Muscle layer of colon (tissue), 2 donors: ENCODE results near the gene NFKBIZ.

Experiments
- H3K27ac ChIP-seq: one replicate; pipeline ENCODE4 v1.7.0; 2013; ENCODE audit warnings: low read depth, mild to moderate bottlenecking, low read length, moderate library complexity
- H3K27me3 ChIP-seq, 2 donors: one replicate each; pipeline ENCODE4 v1.7.0; 2013; ENCODE audit warnings: low read length in 2 of 2, mild to moderate bottlenecking in 2 of 2; ENCODE audit not compliant: insufficient read depth in 2 of 2, control insufficient read depth in 1 of 2
- H3K36me3 ChIP-seq: one replicate; pipeline ENCODE4 v1.7.0; 2013; ENCODE audit warnings: mild to moderate bottlenecking, low read length; ENCODE audit not compliant: insufficient read depth
- H3K4me1 ChIP-seq: one replicate; pipeline ENCODE4 v1.7.0; 2013; ENCODE audit warnings: mild to moderate bottlenecking, low read length; ENCODE audit not compliant: insufficient read depth
- H3K4me3 ChIP-seq, 2 donors: one replicate each; pipeline ENCODE4 v1.7.0; 2013; ENCODE audit warnings: low read length in 2 of 2, low read depth in 1 of 2, mild to moderate bottlenecking in 1 of 2, moderate library complexity in 1 of 2
- H3K9ac ChIP-seq: one replicate; pipeline ENCODE4 v1.7.0; 2013; ENCODE audit warnings: low read length
- H3K9me3 ChIP-seq: one replicate; pipeline ENCODE4 v1.7.0; 2013; ENCODE audit warnings: mild to moderate bottlenecking, low read length
- donor health status: abdominal sarcoma.
- donor health status: Adenocarcinoma of cecum.

The NFKBIZ gene

DNA sequence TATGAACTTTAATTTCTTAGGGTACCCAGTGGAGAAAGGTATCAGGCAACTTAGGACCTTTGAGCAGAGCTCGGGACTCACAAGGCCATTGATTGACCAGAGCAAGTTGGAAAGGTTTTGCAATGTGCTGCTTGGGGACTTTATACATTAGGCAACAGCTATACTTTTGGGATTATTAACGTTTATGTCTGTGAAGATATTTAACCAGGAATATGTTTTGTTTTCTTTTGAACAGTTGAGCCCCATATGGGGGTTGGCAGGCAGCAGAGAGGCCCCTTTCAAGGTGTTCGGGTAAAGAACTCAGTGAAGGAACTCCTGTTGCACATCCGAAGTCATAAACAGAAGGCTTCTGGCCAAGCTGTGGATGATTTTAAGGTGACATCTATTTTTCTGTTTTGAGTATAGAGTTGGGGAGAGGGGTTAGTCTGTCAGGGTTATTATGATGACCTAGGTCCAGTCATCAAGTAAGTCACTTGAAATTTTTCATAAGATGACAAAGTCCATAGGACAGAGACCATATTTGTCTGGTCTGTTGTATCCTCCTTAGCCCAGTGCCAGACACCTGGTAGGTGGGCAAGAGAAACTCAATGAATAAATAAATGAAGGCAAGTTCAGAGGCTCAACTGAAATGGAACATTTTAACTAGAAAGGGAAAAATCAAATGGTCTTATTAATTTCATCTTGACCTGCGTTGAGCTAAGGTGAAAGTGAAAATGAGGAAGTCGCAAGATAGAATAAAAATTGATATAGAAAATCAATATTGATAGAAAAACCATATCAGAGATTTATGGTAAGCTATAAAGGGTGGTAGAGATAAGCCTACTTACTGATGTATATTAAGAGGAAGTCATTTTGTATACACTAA is 2.8 kb downstream of the NFKBIZ start:
- peaks cover 23% of the 10 kb centered on the region for H3K4me1 ChIP-seq
- peak overlapping the region; percentile 57 for H3K27ac ChIP-seq
- no peaks in the 10 kb centered on the region for H3K9me3 ChIP-seq
- H3K27me3 ChIP-seq, result no peaks in the 10 kb centered on the region
- H3K4me3 ChIP-seq, result peak overlapping the region in 1 of 2 donors; percentile 73
- H3K9ac ChIP-seq, result peak overlapping the region; percentile 92
- H3K36me3 ChIP-seq, result peaks cover 58% of the 10 kb centered on the region

DNA sequence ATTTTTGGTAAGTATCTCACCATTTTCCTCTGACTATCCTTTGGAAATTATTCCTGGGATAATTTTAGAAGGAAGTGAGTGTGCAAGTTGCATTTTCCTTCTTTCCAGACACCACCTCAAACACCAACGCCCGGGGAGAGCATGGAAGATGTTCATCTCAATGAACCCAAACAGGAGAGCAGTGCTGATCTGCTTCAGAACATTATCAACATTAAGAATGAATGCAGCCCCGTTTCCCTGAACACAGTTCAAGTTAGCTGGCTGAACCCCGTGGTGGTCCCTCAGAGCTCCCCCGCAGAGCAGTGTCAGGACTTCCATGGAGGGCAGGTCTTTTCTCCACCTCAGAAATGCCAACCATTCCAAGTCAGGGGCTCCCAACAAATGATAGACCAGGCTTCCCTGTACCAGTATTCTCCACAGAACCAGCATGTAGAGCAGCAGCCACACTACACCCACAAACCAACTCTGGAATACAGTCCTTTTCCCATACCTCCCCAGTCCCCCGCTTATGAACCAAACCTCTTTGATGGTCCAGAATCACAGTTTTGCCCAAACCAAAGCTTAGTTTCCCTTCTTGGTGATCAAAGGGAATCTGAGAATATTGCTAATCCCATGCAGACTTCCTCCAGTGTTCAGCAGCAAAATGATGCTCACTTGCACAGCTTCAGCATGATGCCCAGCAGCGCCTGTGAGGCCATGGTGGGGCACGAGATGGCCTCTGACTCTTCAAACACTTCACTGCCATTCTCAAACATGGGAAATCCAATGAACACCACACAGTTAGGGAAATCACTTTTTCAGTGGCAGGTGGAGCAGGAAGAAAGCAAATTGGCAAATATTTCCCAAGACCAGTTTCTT is 3.9 kb downstream of the NFKBIZ start:
- Histone ChIP-seq H3K4me3 (no peak overlapping the region), H3K36me3 (peaks cover 69% of the 10 kb centered on the region), H3K27me3 (no peaks in the 10 kb centered on the region), H3K27ac (no peak overlapping the region), H3K4me1 (peaks cover 17% of the 10 kb centered on the region), H3K9me3 (no peaks in the 10 kb centered on the region), H3K9ac (no peak overlapping the region)

DNA sequence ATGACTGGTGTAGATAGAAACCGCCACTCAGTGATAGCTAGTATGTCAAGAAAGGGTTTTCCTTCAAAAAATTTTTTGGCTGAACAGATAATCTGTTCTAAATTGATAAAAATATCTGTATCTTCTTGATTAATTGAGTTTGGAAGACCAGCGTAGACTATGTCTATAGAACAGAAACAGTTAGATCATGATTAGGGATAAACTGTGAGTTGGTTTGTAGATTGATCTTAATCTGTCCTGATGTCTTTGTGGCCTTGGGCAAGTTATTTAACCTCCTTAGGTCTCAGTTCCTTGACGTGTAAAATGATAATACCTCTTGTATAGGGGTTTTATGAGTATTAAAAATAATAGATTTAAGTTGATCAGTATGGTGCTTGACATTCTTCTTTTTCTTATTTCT is 4.7 kb downstream of the NFKBIZ start:
- Histone ChIP-seq H3K9ac (no peak overlapping the region), H3K9me3 (no peaks in the 10 kb centered on the region), H3K4me1 (peaks cover 11% of the 10 kb centered on the region), H3K4me3 (no peak overlapping the region), H3K27me3 (no peaks in the 10 kb centered on the region), H3K36me3 (peaks cover 73% of the 10 kb centered on the region), H3K27ac (no peak overlapping the region)

DNA sequence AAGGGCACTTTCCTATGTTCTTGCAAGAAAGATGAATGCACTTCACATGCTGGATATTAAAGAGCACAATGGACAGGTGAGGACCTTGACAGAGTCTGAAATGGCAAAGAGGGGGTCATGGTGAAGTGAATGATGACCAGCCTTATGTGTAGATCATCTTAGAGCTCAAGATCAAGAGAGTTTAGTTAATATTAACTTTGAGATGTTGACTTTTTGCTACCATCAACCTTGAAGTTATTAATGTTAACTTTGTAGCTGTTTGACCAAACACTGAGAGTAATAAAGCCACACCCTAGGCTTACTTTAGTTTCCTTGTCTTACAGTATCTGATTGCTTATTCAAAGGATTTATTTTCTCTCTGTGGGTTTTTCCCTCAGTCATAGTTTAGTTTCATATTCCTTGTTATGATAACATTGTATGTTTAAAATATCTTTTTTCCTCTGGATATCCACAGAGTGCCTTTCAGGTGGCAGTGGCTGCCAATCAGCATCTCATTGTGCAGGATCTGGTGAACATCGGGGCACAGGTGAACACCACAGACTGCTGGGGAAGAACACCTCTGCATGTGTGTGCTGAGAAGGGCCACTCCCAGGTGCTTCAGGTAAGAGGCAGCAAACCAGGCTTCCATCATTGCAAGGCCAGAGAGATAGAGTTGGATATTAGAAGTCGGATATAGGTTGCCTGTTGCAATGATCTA is 5.4 kb downstream of the NFKBIZ start:
- H3K36me3 ChIP-seq, result peaks cover 81% of the 10 kb centered on the region
- no peak overlapping the region for H3K4me3 ChIP-seq
- no peak overlapping the region for H3K27ac ChIP-seq
- H3K4me1 ChIP-seq, result peaks cover 11% of the 10 kb centered on the region
- no peaks in the 10 kb centered on the region for H3K27me3 ChIP-seq
- no peak overlapping the region for H3K9ac ChIP-seq
- H3K9me3 ChIP-seq, result no peaks in the 10 kb centered on the region

DNA sequence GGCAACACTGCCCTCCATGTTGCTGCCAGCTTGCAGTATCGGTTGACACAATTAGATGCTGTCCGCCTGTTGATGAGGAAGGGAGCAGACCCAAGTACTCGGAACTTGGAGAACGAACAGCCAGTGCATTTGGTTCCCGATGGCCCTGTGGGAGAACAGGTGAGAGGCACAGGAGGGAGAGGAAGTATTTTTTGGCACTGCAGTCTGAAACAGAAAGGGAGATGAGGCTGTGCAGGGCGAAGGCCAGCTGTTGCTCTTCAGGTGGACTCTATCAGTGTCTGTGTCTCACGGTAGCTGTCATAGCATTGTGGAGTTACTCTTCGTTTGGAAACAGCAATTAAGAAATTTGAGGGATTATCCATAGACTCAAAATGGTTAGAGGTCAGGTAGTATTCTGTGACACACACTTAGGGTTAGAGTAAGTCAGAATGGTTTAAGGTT is 8.0 kb downstream of the NFKBIZ start:
- Histone ChIP-seq H3K4me3 (no peak overlapping the region), H3K9ac (no peak overlapping the region), H3K9me3 (no peaks in the 10 kb centered on the region), H3K27ac (no peak overlapping the region), H3K4me1 (peaks cover under 1% of the 10 kb centered on the region), H3K36me3 (peaks cover 84% of the 10 kb centered on the region), H3K27me3 (no peaks in the 10 kb centered on the region)

DNA sequence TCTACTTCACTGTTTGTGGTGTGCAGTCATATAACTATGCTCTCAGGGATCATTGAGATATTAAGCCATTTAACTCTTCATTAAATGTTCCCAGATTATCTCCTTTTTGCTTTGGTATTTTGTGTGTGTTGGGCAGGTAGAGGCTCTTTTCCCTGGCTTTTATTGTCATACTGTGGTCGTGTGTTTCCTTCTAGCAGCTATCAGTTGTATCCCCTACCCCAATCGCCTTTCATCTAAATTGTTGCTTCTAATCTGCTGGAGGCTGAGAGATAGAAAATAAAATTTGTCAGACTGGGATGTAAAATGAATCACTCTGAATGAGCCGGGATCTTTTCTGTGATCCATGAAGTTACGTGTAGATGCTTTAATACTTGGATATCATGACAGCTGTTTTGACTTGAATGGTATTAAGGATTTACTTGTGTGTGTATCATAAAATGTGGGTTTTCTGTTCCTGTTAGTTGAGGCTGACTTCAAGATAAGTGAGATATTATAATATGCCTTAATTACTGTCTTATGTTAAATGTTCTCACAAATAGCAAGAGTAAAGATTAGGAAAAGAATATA is 9.2 kb downstream of the NFKBIZ start:
- Histone ChIP-seq H3K27ac (no peak overlapping the region), H3K4me3 (no peak overlapping the region), H3K9ac (no peak overlapping the region), H3K9me3 (no peaks in the 10 kb centered on the region), H3K36me3 (peaks cover 72% of the 10 kb centered on the region), H3K27me3 (no peaks in the 10 kb centered on the region), H3K4me1 (no peaks in the 10 kb centered on the region)

DNA sequence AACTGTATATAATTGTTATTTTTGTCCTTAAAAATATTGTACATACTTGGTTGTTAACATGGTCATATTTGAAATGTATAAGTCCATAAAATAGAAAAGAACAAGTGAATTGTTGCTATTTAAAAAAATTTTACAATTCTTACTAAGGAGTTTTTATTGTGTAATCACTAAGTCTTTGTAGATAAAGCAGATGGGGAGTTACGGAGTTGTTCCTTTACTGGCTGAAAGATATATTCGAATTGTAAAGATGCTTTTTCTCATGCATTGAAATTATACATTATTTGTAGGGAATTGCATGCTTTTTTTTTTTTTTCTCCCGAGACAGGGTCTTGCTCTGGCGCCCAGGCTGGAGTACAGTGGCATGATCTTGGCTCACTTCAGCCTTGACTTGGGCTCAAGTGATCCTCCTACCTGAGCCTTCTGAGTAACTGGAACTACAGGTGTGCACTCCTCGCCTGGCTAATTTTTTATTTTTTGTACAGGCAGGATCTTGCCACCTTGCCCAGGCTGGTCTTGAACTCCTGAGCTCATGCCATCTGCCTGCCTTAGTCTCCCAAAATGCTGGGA is 10.7 kb downstream of the NFKBIZ start:
- Histone ChIP-seq H3K27ac (no peak overlapping the region), H3K4me3 (no peak overlapping the region), H3K9ac (no peak overlapping the region), H3K4me1 (no peaks in the 10 kb centered on the region), H3K27me3 (no peaks in the 10 kb centered on the region), H3K36me3 (peaks cover 58% of the 10 kb centered on the region), H3K9me3 (no peaks in the 10 kb centered on the region)

DNA sequence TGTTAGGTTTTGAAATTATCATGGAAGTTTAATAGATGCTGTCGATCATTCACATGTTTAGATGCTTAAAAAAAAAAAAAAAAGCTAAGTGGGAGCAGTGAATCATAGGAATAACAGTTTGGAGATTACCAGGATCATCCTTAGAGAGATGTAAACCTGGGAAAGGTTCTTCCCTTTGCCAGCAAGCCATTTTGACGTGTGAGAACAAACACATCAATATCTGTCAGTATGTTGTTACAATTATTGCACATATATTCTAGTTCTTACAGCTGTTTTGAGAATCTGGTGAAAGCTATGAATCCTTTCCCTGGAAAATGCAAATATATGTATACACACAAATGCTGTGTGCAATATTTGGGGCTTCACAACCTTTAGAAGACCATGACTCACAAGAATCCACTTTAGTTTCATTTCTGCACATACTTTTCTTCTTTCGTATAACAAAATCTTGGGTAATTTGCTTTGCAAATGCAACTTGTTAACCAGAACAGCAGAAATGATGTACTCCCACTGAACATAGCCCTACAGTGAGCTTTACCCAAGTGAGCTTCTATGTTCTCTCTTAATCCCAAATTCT is 12.0 kb downstream of the NFKBIZ start:
- H3K4me3 ChIP-seq, result no peak overlapping the region
- peaks cover 45% of the 10 kb centered on the region for H3K36me3 ChIP-seq
- no peaks in the 10 kb centered on the region for H3K27me3 ChIP-seq
- no peaks in the 10 kb centered on the region for H3K9me3 ChIP-seq
- no peak overlapping the region for H3K27ac ChIP-seq
- H3K4me1 ChIP-seq, result no peaks in the 10 kb centered on the region
- no peak overlapping the region for H3K9ac ChIP-seq

DNA sequence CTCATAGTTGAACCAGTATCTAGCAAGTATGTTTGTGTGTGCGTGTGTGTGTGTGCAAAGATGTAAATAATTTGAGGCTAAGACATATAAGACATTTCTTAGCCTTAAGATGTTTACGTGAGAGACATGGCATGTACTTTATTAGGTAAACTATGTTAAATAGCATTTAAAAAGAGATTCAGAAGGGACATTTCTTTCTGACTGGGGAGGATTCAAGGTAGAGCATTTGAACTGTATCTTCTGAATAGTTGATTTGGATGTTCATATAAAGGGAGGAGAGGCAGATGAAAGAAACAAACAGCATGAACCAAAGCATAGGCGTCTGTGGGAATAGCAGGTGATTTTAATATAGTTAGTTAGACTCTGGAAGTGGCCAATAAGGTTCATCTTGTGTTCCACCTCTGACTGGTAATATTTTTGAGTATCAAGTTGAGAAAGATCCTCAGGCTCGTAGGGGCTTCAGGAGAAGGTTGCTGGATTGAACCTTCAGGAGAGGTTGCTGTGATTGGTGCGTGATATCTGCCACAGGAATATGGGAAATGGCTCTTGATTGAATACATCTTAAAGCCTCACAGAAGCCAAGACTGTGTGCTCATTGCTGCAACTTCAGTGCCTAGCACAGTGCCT is 12.6 kb downstream of the NFKBIZ start:
- Histone ChIP-seq H3K27ac (no peak overlapping the region), H3K9me3 (no peaks in the 10 kb centered on the region), H3K27me3 (no peaks in the 10 kb centered on the region), H3K4me3 (no peak overlapping the region), H3K9ac (no peak overlapping the region), H3K4me1 (no peaks in the 10 kb centered on the region), H3K36me3 (peaks cover 39% of the 10 kb centered on the region)

DNA sequence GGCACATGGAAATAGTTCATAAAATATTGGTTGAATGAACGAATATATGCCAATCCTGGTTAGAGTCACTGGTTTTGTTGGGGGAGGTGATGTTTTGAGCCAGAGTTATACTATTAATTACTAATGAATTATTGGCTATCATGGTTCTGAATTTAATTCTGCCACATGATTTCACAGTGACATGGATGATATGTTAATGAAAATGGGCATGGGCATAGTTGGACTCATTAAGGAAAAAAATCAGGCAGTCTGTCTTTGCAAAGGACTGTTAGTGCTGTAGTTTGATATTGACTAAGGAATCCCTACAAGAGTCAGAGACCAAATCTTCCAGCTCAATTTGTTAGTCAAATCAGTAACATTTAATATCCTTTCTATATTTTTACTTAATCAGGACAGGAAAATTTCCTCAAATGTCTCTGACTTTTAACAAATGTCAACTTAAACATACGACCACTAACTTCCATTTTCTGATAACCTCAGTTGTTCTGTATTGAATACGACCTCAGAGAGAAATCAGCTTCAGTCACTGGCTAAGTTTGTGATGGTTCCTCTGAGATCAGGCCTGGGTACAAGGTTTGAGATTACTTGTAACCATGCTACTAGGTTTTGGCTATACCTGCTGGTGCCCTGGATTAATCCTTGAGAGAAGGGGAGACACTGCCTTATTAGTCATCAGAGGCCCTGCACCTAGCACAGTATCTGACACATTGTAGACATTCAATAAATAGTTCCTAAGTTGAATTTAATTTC is 13.3 kb downstream of the NFKBIZ start:
- Histone ChIP-seq H3K4me3 (no peak overlapping the region), H3K9me3 (no peaks in the 10 kb centered on the region), H3K9ac (no peak overlapping the region), H3K36me3 (peaks cover 32% of the 10 kb centered on the region), H3K27ac (no peak overlapping the region), H3K27me3 (no peaks in the 10 kb centered on the region), H3K4me1 (no peaks in the 10 kb centered on the region)
